Body of pancreas (tissue), 4 donors: Measurements from ENCODE around the gene DUSP16. TPM values are rescaled to one million over a fixed set of nuclear protein-coding genes. Genes with fewer than 3 reads are reported as not detected.
"Not testable (repeated sequence)": the region's sequence is repeated elsewhere in the genome, so short reads cannot be mapped to it uniquely, and the experiment has no call there.

ENCODE experiments used
- ATAC-seq: fragments of 150-250 bp; one replicate; pipeline ENCODE4 v1.9.1; 2016
- DNase-seq, 4 donors: peaks; one replicate each; pipeline ENCODE4 v3.0.0-alpha.2; 2019
- H3K27ac ChIP-seq, 4 donors: fragments of 200-600 bp; sonication (generic); 1 replicate in 3 of 4; 2 replicates in 1 of 4; pipeline versions ENCODE4 v1.5.1 to v1.6.1; 2016 to 2019; ENCODE audit warnings: mild to moderate bottlenecking in 1 of 4, mixed read lengths in 1 of 4, moderate library complexity in 1 of 4
- H3K27me3 ChIP-seq, 2 donors: fragments of 200-600 bp; sonication (generic); one replicate each; pipeline ENCODE4 v1.6.0; 2016; ENCODE audit warnings: mild to moderate bottlenecking in 1 of 2
- H3K36me3 ChIP-seq, 2 donors: fragments of 200-600 bp; sonication (generic); replicated peaks in 1 of 2; 2 replicates each; pipeline ENCODE4 v1.5.1; 2016; ENCODE audit warnings: low read depth in 2 of 2; ENCODE audit not compliant: insufficient read depth in 1 of 2
- H3K4me1 ChIP-seq: fragments of 200-600 bp; sonication (generic); one replicate; pipeline ENCODE4 v1.6.0; 2016
- H3K4me3 ChIP-seq, 2 donors: fragments of 200-600 bp; sonication (generic); 1 replicate in 1 of 2; 2 replicates in 1 of 2; pipeline ENCODE4 v1.5.1; 2016 to 2019
- H3K9me3 ChIP-seq, 3 donors: fragments of 200-600 bp; sonication (generic); 1 replicate in 2 of 3; 2 replicates in 1 of 3; pipeline ENCODE4 v1.5.1; 2016
- POLR2A ChIP-seq, 3 donors: fragments of 450-650 bp; IDR thresholded peaks; one replicate each; pipeline ENCODE4 v1.6.1; 2016; ENCODE audit warnings: antibody characterized with exemption in 3 of 3, mild to moderate bottlenecking in 2 of 3
- WGBS, 2 donors: methylation state at CpG; one replicate each; pipeline ENCODE4 v1.1.5; 2017; 5-methylcytosine and 5-hydroxymethylcytosine counted together
- intact Hi-C: fragments of 100-400 bp; cut with DNase I; formaldehyde crosslinking; loops from one replicate; pipeline ENCODE4 v1.15.1; 2023
- total RNA-seq, 2 donors: library from RNA; depleted of rRNA; stranded (reverse); fragments of >200 nt; gene quantifications; one replicate each; pipeline ENCODE4 v1.1.0, GENCODE V29; 2016
- TF ChIP-seq, protein P1 (sequence below), 7 experiments: fragments of 450-650 bp in 4 of 7; fragments of 200-600 bp in 3 of 7; sonication (generic) in 3 of 7; IDR thresholded peaks; one replicate each; pipeline ENCODE4 v1.5.1; 2016 to 2019; ENCODE audit warnings: antibody characterized with exemption in 7 of 7

Gene DUSP16
- total RNA-seq, 2 donors from 2014 or later, result 30.3 to 32.9 TPM

DNA sequence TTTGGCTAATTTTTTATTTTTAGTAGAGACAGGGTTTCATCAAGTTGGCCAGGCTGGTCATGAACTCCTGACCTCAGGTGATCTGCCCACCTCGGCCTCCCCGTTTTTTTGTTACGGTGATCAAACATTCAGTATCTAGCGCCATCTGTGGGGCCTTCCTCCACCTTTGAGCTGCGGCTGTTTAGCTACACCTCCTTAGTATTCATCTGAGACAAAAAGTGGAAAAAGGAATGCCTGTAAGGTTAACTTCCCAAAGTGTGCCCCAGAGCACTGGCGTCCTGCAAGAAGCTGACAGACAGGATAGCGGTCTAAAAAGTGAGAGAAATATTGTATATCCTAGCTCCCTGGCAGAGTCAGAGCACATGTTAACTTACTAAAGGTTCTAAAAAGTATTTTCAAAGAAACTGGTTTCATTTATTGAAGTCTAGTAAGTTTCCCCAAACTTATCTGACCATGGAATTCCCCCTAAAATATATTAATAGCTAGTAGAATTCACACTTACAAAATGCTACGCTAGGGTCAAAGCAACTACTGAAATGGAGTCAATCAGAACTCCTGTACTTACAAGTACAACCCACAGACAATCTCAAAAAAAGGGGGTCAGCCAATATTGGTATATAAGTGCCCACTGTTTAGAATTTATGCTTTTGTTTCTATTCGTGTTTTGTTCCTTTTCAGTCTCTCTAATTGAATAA, 59.1 kb downstream of the DUSP16 start:
- Histone ChIP-seq H3K4me3 (no peak overlapping the region), H3K4me1 (peaks cover 42% of the 10 kb centered on the region), H3K27ac (no peak overlapping the region), H3K9me3 (no peaks in the 10 kb centered on the region), H3K36me3 (no peaks in the 10 kb centered on the region), H3K27me3 (no peaks in the 10 kb centered on the region)
- ATAC-seq (no peak), DNase-seq (no peak)
- intact Hi-C loops, result no loop called here
- 83 to 93% methylated on average over 9 of the region's 9 CpGs for WGBS, 2 donors
- TF ChIP-seq, protein P1, sequence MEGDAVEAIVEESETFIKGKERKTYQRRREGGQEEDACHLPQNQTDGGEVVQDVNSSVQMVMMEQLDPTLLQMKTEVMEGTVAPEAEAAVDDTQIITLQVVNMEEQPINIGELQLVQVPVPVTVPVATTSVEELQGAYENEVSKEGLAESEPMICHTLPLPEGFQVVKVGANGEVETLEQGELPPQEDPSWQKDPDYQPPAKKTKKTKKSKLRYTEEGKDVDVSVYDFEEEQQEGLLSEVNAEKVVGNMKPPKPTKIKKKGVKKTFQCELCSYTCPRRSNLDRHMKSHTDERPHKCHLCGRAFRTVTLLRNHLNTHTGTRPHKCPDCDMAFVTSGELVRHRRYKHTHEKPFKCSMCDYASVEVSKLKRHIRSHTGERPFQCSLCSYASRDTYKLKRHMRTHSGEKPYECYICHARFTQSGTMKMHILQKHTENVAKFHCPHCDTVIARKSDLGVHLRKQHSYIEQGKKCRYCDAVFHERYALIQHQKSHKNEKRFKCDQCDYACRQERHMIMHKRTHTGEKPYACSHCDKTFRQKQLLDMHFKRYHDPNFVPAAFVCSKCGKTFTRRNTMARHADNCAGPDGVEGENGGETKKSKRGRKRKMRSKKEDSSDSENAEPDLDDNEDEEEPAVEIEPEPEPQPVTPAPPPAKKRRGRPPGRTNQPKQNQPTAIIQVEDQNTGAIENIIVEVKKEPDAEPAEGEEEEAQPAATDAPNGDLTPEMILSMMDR (IDR thresholded peaks at IDR 0.05), result no peak
- no peak for TF ChIP-seq POLR2A (IDR thresholded peaks at IDR 0.05)

DNA sequence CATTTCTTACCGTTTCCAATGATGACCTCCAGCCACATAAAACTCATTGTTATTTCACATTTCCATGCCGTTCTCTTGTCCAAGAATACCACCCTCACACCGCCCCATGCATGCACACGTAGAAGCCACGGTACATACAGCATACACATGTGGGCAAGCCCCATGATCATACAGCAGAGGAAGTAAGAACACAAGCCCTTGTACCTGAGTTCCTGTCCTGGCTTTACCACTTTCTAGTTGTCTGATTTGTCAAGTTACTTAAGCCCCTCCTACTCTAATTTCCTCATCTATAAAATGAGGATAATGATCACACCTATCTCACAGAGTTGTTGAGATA, 59.9 kb downstream of the DUSP16 start:
- 90 to 91% methylated on average over 5 of the region's 5 CpGs for WGBS, 2 donors
- H3K4me3 ChIP-seq, result no peak overlapping the region
- TF ChIP-seq POLR2A (IDR thresholded peaks at IDR 0.05), result no peak
- no peaks in the 10 kb centered on the region for H3K27me3 ChIP-seq
- ATAC-seq (no peak), DNase-seq (no peak)
- intact Hi-C loops, result no loop called here
- no peaks in the 10 kb centered on the region for H3K9me3 ChIP-seq
- peaks cover 42% of the 10 kb centered on the region for H3K4me1 ChIP-seq
- no peak overlapping the region for H3K27ac ChIP-seq
- H3K36me3 ChIP-seq, result no peaks in the 10 kb centered on the region

- peaks cover 38% of the 10 kb centered on the region for H3K4me1 ChIP-seq
- H3K9me3 ChIP-seq, intact Hi-C loops, ATAC-seq, H3K4me3 ChIP-seq, H3K27me3 ChIP-seq, DNase-seq, H3K27ac ChIP-seq, H3K36me3 ChIP-seq: not testable (repeated sequence)
- WGBS, 2 donors, result 97 to 98% methylated on average over 7 of the region's 7 CpGs
Measured at GRCh38 chr12:12502130-12502814, 60.4 kb downstream of the DUSP16 start.

DNA sequence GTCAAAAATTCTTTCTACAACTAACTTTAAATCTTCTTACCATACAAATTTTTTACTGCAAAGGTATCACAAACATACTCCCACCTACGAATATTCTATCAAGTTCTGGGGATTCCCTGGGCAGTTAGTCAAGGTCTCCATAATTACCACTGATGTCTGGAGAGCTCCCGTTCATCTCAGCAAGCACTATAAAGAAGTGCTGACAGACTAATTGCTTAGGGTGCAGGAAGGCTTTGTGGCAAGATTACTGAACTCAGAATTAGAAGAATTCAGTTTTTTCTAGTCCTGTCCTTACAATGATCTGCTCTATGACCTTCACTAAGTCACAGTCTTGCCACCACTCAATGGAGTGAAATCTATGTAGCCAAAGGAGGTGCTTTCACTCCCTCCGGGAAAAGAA, 61.5 kb downstream of the DUSP16 start:
- 33 to 47% methylated on average over 3 of the region's 3 CpGs for WGBS, 2 donors
- Histone ChIP-seq H3K36me3 (no peaks in the 10 kb centered on the region), H3K9me3 (no peaks in the 10 kb centered on the region), H3K27ac (no peak overlapping the region), H3K27me3 (no peaks in the 10 kb centered on the region), H3K4me1 (peaks cover 27% of the 10 kb centered on the region), H3K4me3 (no peak overlapping the region)
- intact Hi-C loops, result no loop called here
- ATAC-seq, result no peak
- no peak for DNase-seq
- TF ChIP-seq, protein P1 (IDR thresholded peaks at IDR 0.05), result no peak
- TF ChIP-seq POLR2A (IDR thresholded peaks at IDR 0.05), result no peak

DNA sequence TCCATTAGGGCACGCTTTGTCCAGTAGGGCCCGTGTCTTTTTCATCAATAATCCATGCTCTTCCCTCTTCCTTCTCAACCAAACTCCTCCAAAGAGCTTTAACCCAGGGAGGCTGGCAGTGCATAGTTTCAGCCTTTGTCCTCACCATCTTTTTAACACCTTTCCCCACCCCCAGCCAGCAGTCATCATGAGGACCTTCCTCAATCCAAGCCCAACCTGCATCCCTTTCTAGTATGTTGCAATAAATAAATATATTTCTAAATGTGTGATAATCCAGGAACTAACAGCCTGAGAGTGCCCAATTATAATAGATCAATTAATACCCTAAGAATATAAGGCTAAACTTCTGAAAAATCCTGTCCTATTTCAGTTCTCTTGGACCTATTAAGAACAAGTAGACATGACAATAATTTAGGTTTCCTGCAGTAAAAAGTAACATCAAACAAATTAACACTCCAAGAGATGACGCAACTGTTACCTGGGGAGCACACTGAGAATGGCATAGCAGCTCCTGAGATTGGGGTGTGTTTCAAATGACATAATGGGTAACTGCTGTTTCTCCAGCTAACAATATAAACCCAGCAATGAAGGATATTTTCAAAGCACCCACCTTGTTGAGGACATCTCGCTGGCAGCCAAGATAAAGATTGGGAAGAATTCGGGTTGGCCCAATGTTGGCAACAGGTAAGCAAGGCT, 62.6 kb downstream of the DUSP16 start:
- Histone ChIP-seq H3K4me1 (peaks cover 16% of the 10 kb centered on the region), H3K27ac (no peak overlapping the region), H3K27me3 (no peaks in the 10 kb centered on the region), H3K9me3 (no peaks in the 10 kb centered on the region), H3K36me3 (no peaks in the 10 kb centered on the region), H3K4me3 (no peak overlapping the region)
- no peak for DNase-seq
- WGBS, 2 donors, result 88 to 90% methylated on average over 5 of the region's 5 CpGs
- ATAC-seq, result no peak
- no peak for TF ChIP-seq POLR2A (IDR thresholded peaks at IDR 0.05)
- TF ChIP-seq, protein P1 (IDR thresholded peaks at IDR 0.05), result no peak
- intact Hi-C loops, result loop anchor here (10.0 kb wide), 1 partner anchor 55 kb away; no protein-coding TSS in a partner anchor
